ENCODE results near the gene FOXN3. TPM values are rescaled to one million over a fixed set of nuclear protein-coding genes. Genes with fewer than 3 reads are reported as not detected.

The FOXN3 gene
- total and polyA plus RNA-seq, 2 experiments from 2014 or later, result 98.9 to 167 TPM

- Histone ChIP-seq H2AFZ (no peak overlapping the region), H3K27ac (ENCODE audit: low read depth) (no peak overlapping the region), H3K79me2 (replicated peaks; ENCODE audit: insufficient read depth) (peaks cover 100% of the 10 kb centered on the region), H3K27me3 (ENCODE audit: insufficient read depth) (no peaks in the 10 kb centered on the region), H3F3A (replicated peaks; ENCODE audit: low read depth) (no peaks in the 10 kb centered on the region; the same call in 1 of the 2 replicates), H4K20me1 (replicated peaks; ENCODE audit: insufficient read depth) (peaks cover 93% of the 10 kb centered on the region), H3K4me3 (no peak overlapping the region), H3K4me2 (no peak overlapping the region), H3K4me1 (ENCODE audit: insufficient read depth) (peaks cover 67% of the 10 kb centered on the region), H3K36me3 (ENCODE audit: insufficient read depth) (0 out of 2 replicates have a peak, but pooled peaks cover 4% of the 10 kb centered on the region), H3K9me2 (ENCODE audit: insufficient read depth) (no peaks in the 10 kb centered on the region)
- no peaks in the 10 kb centered on the region for H3K9me3 Mint-ChIP-seq
- H3K4me3 Mint-ChIP-seq, result no peak overlapping the region
- TF ChIP-seq EZH2 (IDR thresholded peaks at IDR 0.05; ENCODE audit: low read depth, unreplicated experiment), result no peak
- no peak for TF ChIP-seq STAT1 (IDR thresholded peaks at IDR 0.05; ENCODE audit: unreplicated experiment)
- TF ChIP-seq EZH2phosphoT487 (IDR thresholded peaks at IDR 0.05; ENCODE audit: unreplicated experiment), result no peak
- H3K27ac Mint-ChIP-seq, result peak overlapping the region; percentile 78; the same call in 1 of the 2 replicates
- peaks cover 77% of the 10 kb centered on the region for H3K4me1 Mint-ChIP-seq
- DNase-seq (ENCODE audit: low spot score) (no peak), ATAC-seq (no peak)
- peaks cover 52% of the 10 kb centered on the region for H3K36me3 Mint-ChIP-seq (ENCODE audit: low read depth)
- H3K27me3 Mint-ChIP-seq (ENCODE audit: insufficient read depth, low read depth, poor library complexity), result peaks cover 8% of the 10 kb centered on the region
Measured at GRCh38 chr14:89399157-89399556, 17.9 kb downstream of the FOXN3 start.

- H3K9me2 ChIP-seq (ENCODE audit: insufficient read depth), result no peaks in the 10 kb centered on the region
- no peak for DNase-seq (ENCODE audit: low spot score)
- Mint-ChIP-seq H3K4me1 (peaks cover 76% of the 10 kb centered on the region), H3K27me3 (ENCODE audit: insufficient read depth, low read depth, poor library complexity) (peaks cover 11% of the 10 kb centered on the region), H3K27ac (no peak overlapping the region), H3K4me3 (no peak overlapping the region), H3K36me3 (ENCODE audit: low read depth) (peaks cover 48% of the 10 kb centered on the region), H3K9me3 (no peaks in the 10 kb centered on the region)
- peaks cover 100% of the 10 kb centered on the region for H3K79me2 ChIP-seq (replicated peaks; ENCODE audit: insufficient read depth)
- H4K20me1 ChIP-seq (replicated peaks; ENCODE audit: insufficient read depth), result peaks cover 88% of the 10 kb centered on the region
- H3F3A ChIP-seq (replicated peaks; ENCODE audit: low read depth), result peaks cover 5% of the 10 kb centered on the region; the same call in 1 of the 2 replicates
- ATAC-seq, result no peak
- H3K27ac ChIP-seq (ENCODE audit: low read depth), result 0 out of 2 replicates have a peak overlapping the region, but pooled peaks have one; percentile 26
- H3K4me2 ChIP-seq, result no peak overlapping the region
- H3K36me3 ChIP-seq (ENCODE audit: insufficient read depth), result 0 out of 2 replicates have a peak, but pooled peaks cover 4% of the 10 kb centered on the region
- no peak overlapping the region for H2AFZ ChIP-seq
- peaks cover 64% of the 10 kb centered on the region for H3K4me1 ChIP-seq (ENCODE audit: insufficient read depth)
- no peaks in the 10 kb centered on the region for H3K27me3 ChIP-seq (ENCODE audit: insufficient read depth)
- H3K4me3 ChIP-seq, result no peak overlapping the region
- TF ChIP-seq STAT1 (IDR thresholded peaks at IDR 0.05; ENCODE audit: unreplicated experiment) (no peak), NANOG (IDR thresholded peaks at IDR 0.05; ENCODE audit: borderline replicate concordance) (no peak), JUNB (IDR thresholded peaks at IDR 0.05; ENCODE audit: unreplicated experiment) (no peak), EZH2 (IDR thresholded peaks at IDR 0.05; ENCODE audit: low read depth, unreplicated experiment) (no peak), CREB1 (CRISPR knock-in tag; IDR thresholded peaks at IDR 0.05; ENCODE audit: low read depth) (no peak), EZH2phosphoT487 (IDR thresholded peaks at IDR 0.05; ENCODE audit: unreplicated experiment) (no peak), ZNF331 (CRISPR knock-in tag; IDR thresholded peaks at IDR 0.05; ENCODE audit: low read depth) (no peak), ZNF462 (CRISPR knock-in tag; IDR thresholded peaks at IDR 0.05) (no peak), ZNF114 (CRISPR knock-in tag; IDR thresholded peaks at IDR 0.05) (no peak), POLR2AphosphoS5 (IDR thresholded peaks at IDR 0.05; ENCODE audit: low read depth) (no peak), ETS1 (IDR thresholded peaks at IDR 0.05) (no peak)
- TF ChIP-seq, protein P1, sequence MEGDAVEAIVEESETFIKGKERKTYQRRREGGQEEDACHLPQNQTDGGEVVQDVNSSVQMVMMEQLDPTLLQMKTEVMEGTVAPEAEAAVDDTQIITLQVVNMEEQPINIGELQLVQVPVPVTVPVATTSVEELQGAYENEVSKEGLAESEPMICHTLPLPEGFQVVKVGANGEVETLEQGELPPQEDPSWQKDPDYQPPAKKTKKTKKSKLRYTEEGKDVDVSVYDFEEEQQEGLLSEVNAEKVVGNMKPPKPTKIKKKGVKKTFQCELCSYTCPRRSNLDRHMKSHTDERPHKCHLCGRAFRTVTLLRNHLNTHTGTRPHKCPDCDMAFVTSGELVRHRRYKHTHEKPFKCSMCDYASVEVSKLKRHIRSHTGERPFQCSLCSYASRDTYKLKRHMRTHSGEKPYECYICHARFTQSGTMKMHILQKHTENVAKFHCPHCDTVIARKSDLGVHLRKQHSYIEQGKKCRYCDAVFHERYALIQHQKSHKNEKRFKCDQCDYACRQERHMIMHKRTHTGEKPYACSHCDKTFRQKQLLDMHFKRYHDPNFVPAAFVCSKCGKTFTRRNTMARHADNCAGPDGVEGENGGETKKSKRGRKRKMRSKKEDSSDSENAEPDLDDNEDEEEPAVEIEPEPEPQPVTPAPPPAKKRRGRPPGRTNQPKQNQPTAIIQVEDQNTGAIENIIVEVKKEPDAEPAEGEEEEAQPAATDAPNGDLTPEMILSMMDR (conservative IDR thresholded peaks at IDR 0.05; ENCODE audit: low read depth in 2 of 2), result no peak
Measured at GRCh38 chr14:89397569-89398230, 19.3 kb downstream of the FOXN3 start.

Data from GM23338 (cell line).